Effector memory CD8-positive, alpha-beta T cell (primary cell): ENCODE results near the gene LARP1B.
"Not testable (repeated sequence)": the region's sequence is repeated elsewhere in the genome, so short reads cannot be mapped to it uniquely, and the experiment has no call there.

Experiments
- ATAC-seq: fragments of 150-1000 bp; cut with Tn5 transposase; replicated peaks from 2 replicates; pipeline ENCODE4 v1.10.0; 2021; ENCODE audit warnings: mild to moderate bottlenecking, moderate library complexity
- DNase-seq, 3 experiments: peaks; one replicate each; pipeline ENCODE4 v3.0.0; 2021
- H3K27ac Mint-ChIP-seq, 2 donors: one replicate each; pipeline ENCODE4 v1.8.0; 2022; ENCODE audit warnings: mild to moderate bottlenecking in 2 of 2, mixed read lengths in 2 of 2, moderate library complexity in 2 of 2
- H3K27me3 Mint-ChIP-seq, 2 donors: one replicate each; pipeline ENCODE4 v1.8.0; 2022; ENCODE audit warnings: mixed read lengths in 2 of 2
- H3K36me3 Mint-ChIP-seq: one replicate; pipeline ENCODE4 v1.8.0; 2022; ENCODE audit warnings: mild to moderate bottlenecking, moderate library complexity, mixed read lengths; ENCODE audit not compliant: insufficient read depth
- H3K4me1 Mint-ChIP-seq, 2 donors: one replicate each; pipeline ENCODE4 v1.8.0; 2022; ENCODE audit warnings: low read depth in 2 of 2, mixed read lengths in 2 of 2
- H3K4me3 Mint-ChIP-seq, 2 donors: one replicate each; pipeline ENCODE4 v1.8.0; 2022; ENCODE audit warnings: mild to moderate bottlenecking in 2 of 2, mixed read lengths in 2 of 2, moderate library complexity in 2 of 2
- H3K9me3 Mint-ChIP-seq, 2 donors: one replicate each; pipeline ENCODE4 v1.8.0; 2022; ENCODE audit warnings: mixed read lengths in 2 of 2

The LARP1B gene

DNA sequence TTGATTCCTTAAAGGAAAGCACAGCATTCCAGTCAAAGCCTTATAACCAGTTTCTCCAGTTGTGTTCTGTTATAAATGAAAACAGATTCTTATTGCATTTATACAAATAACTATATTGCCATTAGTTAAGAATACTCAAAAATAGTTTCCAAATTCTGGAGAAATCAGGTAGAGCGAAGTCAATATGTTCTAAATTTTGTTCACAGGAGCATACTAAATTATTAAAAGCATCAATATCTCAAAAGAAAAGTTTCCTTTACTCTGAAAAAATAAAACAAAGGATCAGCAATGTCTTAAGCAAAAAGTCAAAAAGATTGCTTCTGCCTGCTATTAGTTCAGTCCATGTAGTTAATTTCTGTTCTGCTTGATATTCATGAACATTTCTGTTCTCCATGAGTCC, 186.8 kb downstream of the LARP1B start:
- no peak overlapping the region for H3K27ac Mint-ChIP-seq
- DNase-seq = no peak
- no peaks in the 10 kb centered on the region for H3K9me3 Mint-ChIP-seq
- peaks cover 15 to 25% of the 10 kb centered on the region in 2 donors for H3K27me3 Mint-ChIP-seq
- H3K36me3 Mint-ChIP-seq = no peaks in the 10 kb centered on the region
- no peak for ATAC-seq
- no peak overlapping the region for H3K4me3 Mint-ChIP-seq
- no peaks in the 10 kb centered on the region for H3K4me1 Mint-ChIP-seq

DNA sequence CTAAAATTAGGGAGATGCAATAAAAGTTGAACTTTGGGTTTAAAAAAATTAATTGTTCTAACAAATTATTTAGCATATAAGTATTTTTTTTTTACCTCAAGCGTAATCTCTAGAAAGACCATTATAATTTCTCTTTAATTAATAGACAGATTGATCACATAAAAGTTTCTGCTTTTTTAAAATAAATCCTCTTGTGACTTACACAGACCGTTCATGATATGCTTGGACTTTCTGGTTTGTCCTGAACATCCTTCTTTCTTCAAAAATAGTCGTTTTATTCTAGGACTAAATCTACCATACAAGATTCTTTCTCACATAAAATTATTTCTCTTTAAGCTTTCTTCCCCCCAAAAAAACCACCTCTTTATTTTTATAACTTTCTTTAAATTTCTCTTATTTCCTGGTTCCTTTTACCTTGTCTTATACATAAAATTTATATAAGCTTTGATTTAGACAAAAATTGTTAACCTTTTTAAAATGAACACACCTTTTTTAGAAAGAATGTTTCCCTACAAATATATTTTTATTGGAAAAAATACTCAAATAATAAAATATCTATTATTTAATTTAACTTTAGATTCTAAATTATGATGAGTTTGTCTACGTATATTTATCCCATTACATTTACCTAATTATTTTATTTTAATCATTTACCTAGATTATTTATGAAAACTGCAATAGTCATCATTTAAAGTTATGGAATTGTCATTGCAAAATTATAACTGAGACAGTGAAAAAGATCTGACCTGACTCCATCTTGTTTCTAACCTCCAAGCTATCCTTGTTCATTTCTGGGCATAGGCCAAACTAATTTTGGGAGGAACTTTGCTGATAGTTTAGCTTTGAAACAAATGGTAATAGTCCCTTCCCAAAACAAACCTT, 188.9 kb downstream of the LARP1B start:
- H3K27ac Mint-ChIP-seq = no peak overlapping the region
- peaks cover 29 to 31% of the 10 kb centered on the region in 2 donors for H3K27me3 Mint-ChIP-seq
- no peaks in the 10 kb centered on the region for H3K9me3 Mint-ChIP-seq

DNA sequence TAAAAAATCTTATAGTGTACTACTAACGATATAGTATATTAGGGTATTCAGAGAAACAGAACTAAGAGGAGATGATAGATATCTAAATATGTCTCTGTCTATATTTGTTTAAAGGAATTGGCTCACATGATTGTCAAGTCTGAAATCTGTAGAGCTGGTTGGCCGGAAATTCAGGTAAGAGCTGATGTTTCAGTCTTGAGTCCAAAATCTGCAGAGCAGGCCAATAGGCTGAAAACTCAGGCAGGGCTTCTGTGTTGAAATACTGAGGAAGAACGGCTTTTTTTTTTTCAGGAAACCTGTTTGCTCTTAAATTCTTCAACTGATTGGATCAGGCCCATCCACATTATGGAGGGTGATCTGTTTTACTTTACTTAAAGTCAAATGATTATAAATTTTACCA, 194.8 kb downstream of the LARP1B start:
- no peak for DNase-seq
- no peak overlapping the region for H3K4me3 Mint-ChIP-seq
- H3K27me3 Mint-ChIP-seq = peaks cover 32 to 52% of the 10 kb centered on the region in 2 donors

More for the DNA sequence above, 188.9 kb downstream of the LARP1B start:
- ATAC-seq (no peak), DNase-seq (no peak)
- no peak overlapping the region for H3K4me3 Mint-ChIP-seq
- no peaks in the 10 kb centered on the region for H3K4me1 Mint-ChIP-seq
- H3K36me3 Mint-ChIP-seq = no peaks in the 10 kb centered on the region

DNA sequence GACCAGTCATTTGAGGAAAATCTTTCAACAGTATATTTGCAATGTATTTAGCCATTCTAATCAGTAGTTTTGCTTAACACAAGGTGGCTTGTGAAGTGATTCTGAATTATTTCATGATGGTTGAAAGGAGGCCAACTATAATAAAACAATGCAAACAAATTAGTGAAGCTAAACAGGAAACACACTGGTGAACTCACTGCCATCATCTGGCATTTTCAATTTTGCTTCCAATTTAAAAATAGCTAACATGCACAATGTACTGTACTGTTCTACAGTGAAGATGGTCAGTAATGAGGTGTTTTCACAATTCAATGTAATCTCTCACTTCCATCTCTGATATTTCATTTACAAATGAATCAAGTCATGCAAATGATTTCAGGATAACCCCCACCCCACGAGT, 195.4 kb downstream of the LARP1B start:
- DNase-seq = no peak
- H3K27me3 Mint-ChIP-seq = peaks cover 35 to 59% of the 10 kb centered on the region in 2 donors
- no peaks in the 10 kb centered on the region for H3K9me3 Mint-ChIP-seq
- H3K4me3 Mint-ChIP-seq = no peak overlapping the region
- H3K36me3 Mint-ChIP-seq = no peaks in the 10 kb centered on the region
- no peaks in the 10 kb centered on the region for H3K4me1 Mint-ChIP-seq
- H3K27ac Mint-ChIP-seq = no peak overlapping the region
- no peak for ATAC-seq

More for the DNA sequence above, 194.8 kb downstream of the LARP1B start:
- H3K27ac Mint-ChIP-seq = no peak overlapping the region
- no peaks in the 10 kb centered on the region for H3K36me3 Mint-ChIP-seq
- no peak for ATAC-seq
- no peaks in the 10 kb centered on the region for H3K4me1 Mint-ChIP-seq
- H3K9me3 Mint-ChIP-seq = no peaks in the 10 kb centered on the region

DNA sequence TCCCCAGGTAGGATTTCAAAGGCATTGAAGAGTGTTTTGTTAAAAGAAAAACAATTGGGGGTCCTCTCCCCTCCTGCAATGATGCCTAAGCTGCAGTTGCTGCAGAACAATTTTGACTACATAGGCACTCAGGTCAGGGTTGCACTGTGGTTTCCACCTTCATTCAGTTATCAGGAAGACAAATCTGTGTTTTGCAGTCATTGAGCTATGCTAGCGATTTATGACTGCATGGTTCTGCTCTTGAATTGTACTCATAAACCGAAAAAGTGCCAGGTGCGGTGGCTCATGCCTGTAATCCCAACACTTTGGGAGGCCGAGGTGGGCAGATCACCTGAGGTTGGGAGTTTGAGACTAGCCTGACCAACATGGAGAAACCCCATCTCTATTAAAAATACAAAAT, 197.1 kb downstream of the LARP1B start:
- not testable (repeated sequence) for H3K4me3 Mint-ChIP-seq, ATAC-seq, H3K4me1 Mint-ChIP-seq, DNase-seq, H3K9me3 Mint-ChIP-seq, H3K27ac Mint-ChIP-seq, H3K36me3 Mint-ChIP-seq
- peaks cover 27 to 49% of the 10 kb centered on the region in 2 donors for H3K27me3 Mint-ChIP-seq

DNA sequence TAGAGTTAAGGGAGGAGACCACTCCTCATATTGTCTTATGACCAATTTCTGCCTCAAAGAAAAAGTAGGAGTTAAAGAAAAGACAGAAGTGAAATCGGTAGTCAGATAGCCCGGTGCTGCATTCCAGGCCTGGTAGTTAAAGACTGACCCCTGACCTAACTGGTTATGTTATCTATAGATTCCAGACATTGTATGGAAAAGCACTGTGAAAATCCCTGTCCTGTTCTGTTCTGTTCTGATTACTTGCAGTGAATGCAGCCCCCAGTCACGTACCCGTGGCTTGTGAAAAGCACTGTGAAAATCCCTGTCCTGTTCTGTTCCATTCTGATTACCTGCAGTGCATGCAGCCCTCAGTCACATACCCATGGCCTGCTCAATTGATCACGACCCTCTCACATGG, 198.8 kb downstream of the LARP1B start:
- not testable (repeated sequence) for H3K4me1 Mint-ChIP-seq, H3K4me3 Mint-ChIP-seq, H3K9me3 Mint-ChIP-seq, ATAC-seq, DNase-seq, H3K36me3 Mint-ChIP-seq, H3K27ac Mint-ChIP-seq
- H3K27me3 Mint-ChIP-seq = peaks cover 12 to 32% of the 10 kb centered on the region in 2 donors
